Thyroid gland (tissue), 4 donors: ENCODE measurements around the gene CPOX. TPM values are rescaled to one million over a fixed set of nuclear protein-coding genes. Genes with fewer than 3 reads are reported as not detected.
"Not testable (repeated sequence)": the region's sequence is repeated elsewhere in the genome, so short reads cannot be mapped to it uniquely, and the experiment has no call there.

Experiments
- DNase-seq, 2 donors: peaks; one replicate each; pipeline ENCODE4 v3.0.0-alpha.2; 2019
- H3K27ac ChIP-seq, 3 donors: fragments of 200-600 bp; sonication (generic); 1 replicate in 2 of 3; 2 replicates in 1 of 3; pipeline ENCODE4 v1.5.1; 2016 to 2019; ENCODE audit warnings: mild to moderate bottlenecking in 1 of 3, moderate library complexity in 1 of 3
- H3K27me3 ChIP-seq: fragments of 200-600 bp; sonication (generic); one replicate; pipeline ENCODE4 v1.5.1; 2019
- H3K36me3 ChIP-seq, 2 donors: fragments of 200-600 bp; sonication (generic); one replicate each; pipeline ENCODE4 v1.5.1; 2016 to 2019
- H3K4me1 ChIP-seq, 2 donors: fragments of 200-600 bp; sonication (generic); one replicate each; pipeline ENCODE4 v1.5.1; 2017 to 2019
- H3K4me3 ChIP-seq, 3 donors: fragments of 200-600 bp; sonication (generic); replicated peaks in 1 of 3; 1 replicate in 2 of 3; 2 replicates in 1 of 3; pipeline ENCODE4 v1.5.1; 2016; ENCODE audit warnings: mild to moderate bottlenecking in 1 of 3
- H3K9me3 ChIP-seq: fragments of 200-600 bp; sonication (generic); one replicate; pipeline ENCODE4 v1.5.1; 2017
- POLR2A ChIP-seq, 2 donors: fragments of 450-650 bp; IDR thresholded peaks; one replicate each; pipeline ENCODE4 v1.6.1; 2017; ENCODE audit warnings: antibody characterized with exemption in 2 of 2, mild to moderate bottlenecking in 2 of 2, moderate library complexity in 1 of 2
- WGBS, 2 donors: methylation state at CpG; one replicate each; pipeline ENCODE4 v1.1.5; 2017; 5-methylcytosine and 5-hydroxymethylcytosine counted together
- intact Hi-C: fragments of 100-400 bp; cut with DNase I; formaldehyde crosslinking; loops from one replicate; pipeline ENCODE4 v1.15.1; 2023
- total RNA-seq, 4 donors: library from RNA; depleted of rRNA; stranded (reverse); fragments of >200 nt; gene quantifications; one replicate each; pipeline ENCODE4 v1.2.3, GENCODE V29; 2016
- TF ChIP-seq, protein P1 (sequence below), 6 experiments: fragments of 200-600 bp in 3 of 6; fragments of 450-650 bp in 3 of 6; sonication (generic) in 3 of 6; IDR thresholded peaks; one replicate each; pipeline ENCODE4 v1.5.1; 2016 to 2019; ENCODE audit warnings: antibody characterized with exemption in 6 of 6, mild to moderate bottlenecking in 2 of 6, inconsistent platforms in 1 of 6, moderate library complexity in 1 of 6

Gene CPOX
- total RNA-seq, 4 donors from 2014 or later: 14.8 to 27.9 (median 26.3) TPM

- Histone ChIP-seq H3K27ac (no peak overlapping the region), H3K36me3 (no peaks in the 10 kb centered on the region), H3K4me1 (no peaks in the 10 kb centered on the region), H3K27me3 (no peaks in the 10 kb centered on the region), H3K4me3 (no peak overlapping the region), H3K9me3 (no peaks in the 10 kb centered on the region)
- intact Hi-C loops: no loop called here
- no peak for DNase-seq
- 81 to 91% methylated on average over 4 of the region's 4 CpGs for WGBS, 2 donors
- TF ChIP-seq POLR2A (IDR thresholded peaks at IDR 0.05): no peak
- TF ChIP-seq, protein P1, sequence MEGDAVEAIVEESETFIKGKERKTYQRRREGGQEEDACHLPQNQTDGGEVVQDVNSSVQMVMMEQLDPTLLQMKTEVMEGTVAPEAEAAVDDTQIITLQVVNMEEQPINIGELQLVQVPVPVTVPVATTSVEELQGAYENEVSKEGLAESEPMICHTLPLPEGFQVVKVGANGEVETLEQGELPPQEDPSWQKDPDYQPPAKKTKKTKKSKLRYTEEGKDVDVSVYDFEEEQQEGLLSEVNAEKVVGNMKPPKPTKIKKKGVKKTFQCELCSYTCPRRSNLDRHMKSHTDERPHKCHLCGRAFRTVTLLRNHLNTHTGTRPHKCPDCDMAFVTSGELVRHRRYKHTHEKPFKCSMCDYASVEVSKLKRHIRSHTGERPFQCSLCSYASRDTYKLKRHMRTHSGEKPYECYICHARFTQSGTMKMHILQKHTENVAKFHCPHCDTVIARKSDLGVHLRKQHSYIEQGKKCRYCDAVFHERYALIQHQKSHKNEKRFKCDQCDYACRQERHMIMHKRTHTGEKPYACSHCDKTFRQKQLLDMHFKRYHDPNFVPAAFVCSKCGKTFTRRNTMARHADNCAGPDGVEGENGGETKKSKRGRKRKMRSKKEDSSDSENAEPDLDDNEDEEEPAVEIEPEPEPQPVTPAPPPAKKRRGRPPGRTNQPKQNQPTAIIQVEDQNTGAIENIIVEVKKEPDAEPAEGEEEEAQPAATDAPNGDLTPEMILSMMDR (IDR thresholded peaks at IDR 0.05): no peak
Observed at GRCh38 chr3:98563661-98564281, 29.6 kb downstream of the CPOX start.

DNA sequence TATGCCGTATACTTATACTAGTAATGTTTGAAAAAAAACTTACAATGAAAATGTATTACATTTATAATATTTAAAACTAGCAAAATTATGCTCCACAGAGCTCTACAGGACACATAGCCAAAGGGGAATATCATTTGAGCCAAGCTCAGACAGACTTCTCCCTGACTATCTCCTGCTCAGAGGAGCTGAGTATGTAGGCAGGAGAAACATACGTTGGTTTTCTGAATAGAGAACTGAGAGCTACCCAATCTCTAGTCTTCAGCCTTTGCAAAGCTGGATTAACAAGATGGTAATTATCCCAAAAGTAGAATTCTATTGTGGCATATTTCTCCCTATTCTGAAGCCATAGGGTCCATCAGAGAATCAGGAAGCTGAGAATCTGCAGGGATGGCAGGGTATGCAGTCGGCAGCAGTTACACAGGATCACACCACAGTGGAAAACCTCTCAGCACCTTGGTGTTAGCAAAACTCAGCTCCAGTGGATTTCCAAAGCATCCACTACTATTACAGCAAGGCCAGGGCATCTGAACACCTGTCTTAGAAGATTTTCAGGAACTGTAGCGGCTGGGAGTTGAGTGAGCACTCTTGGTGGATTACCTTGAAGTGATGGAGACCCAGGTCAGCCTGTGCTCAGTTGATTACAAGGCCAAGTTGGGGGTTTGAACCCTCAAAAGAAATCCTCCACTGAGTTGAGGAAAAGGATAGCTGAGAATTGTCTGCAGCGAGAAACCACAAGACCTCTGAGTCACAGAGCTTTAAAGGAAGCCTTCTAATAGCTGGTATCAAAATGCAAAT is 31.5 kb downstream of the CPOX start:
- Histone ChIP-seq H3K4me3 (no peak overlapping the region), H3K9me3 (no peaks in the 10 kb centered on the region), H3K27me3 (no peaks in the 10 kb centered on the region), H3K27ac (no peak overlapping the region), H3K36me3 (no peaks in the 10 kb centered on the region), H3K4me1 (no peaks in the 10 kb centered on the region)
- intact Hi-C loops: no loop called here
- WGBS, 2 donors: 82 to 90% methylated on average over 5 of the region's 5 CpGs
- TF ChIP-seq, protein P1 (IDR thresholded peaks at IDR 0.05): no peak
- no peak for TF ChIP-seq POLR2A (IDR thresholded peaks at IDR 0.05)
- DNase-seq: no peak

DNA sequence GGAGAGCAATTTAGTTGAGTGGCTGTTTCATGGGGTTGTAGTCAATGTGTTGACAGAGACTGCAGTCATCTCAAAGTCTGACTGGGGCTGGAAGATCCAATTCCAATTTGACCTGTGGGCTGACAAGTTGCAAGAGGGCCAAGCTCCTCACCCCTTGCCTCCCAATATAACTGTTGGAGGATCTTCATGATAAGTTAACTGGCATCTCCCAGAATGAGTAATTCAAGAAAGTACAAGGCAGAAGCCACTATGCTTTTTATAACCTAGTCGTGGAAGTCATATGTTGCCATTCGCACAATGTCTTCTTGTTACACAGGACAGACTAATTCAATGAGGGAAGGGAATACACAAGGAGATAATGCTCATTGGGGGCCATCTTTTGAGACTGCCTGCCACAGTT is 32.5 kb downstream of the CPOX start:
- TF ChIP-seq POLR2A (IDR thresholded peaks at IDR 0.05): no peak
- TF ChIP-seq, protein P1 (IDR thresholded peaks at IDR 0.05): no peak
- Histone ChIP-seq H3K4me3 (no peak overlapping the region), H3K27me3 (no peaks in the 10 kb centered on the region), H3K9me3 (no peaks in the 10 kb centered on the region), H3K36me3 (no peaks in the 10 kb centered on the region), H3K27ac (no peak overlapping the region), H3K4me1 (no peaks in the 10 kb centered on the region)
- intact Hi-C loops: no loop called here
- DNase-seq: no peak
- 95 to 97% methylated on average over 2 of the region's 2 CpGs for WGBS, 2 donors

DNA sequence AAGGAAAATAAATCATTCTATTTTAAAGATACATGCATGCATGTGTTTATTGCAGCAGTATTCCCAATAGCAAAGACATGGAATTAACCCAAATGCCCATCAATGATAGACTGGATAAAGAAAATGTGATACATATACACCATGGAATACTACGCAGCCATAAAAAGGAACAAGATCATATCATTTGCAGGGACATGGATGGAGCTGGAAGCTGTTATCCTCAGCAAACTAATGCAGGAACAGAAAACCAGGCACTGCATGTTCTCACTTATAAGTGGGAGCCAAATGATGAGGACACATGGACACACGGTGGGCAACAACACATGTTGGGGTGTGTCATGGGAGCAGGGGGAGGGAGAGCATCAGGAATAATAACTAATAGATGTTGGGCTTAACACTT is 33.6 kb downstream of the CPOX start:
- H3K9me3 ChIP-seq, H3K36me3 ChIP-seq, H3K4me1 ChIP-seq, H3K27ac ChIP-seq, DNase-seq, H3K27me3 ChIP-seq, intact Hi-C loops, H3K4me3 ChIP-seq: not testable (repeated sequence)
- 96% methylated on average over 2 of the region's 2 CpGs for WGBS, 2 donors

- intact Hi-C loops: no loop called here
- no peak overlapping the region for H3K27ac ChIP-seq
Observed at GRCh38 chr3:98558100-98558827, 35.1 kb downstream of the CPOX start.

More at GRCh38 chr3:98558100-98558827, 35.1 kb downstream of the CPOX start:
- no peak for TF ChIP-seq POLR2A (IDR thresholded peaks at IDR 0.05)
- TF ChIP-seq, protein P1 (IDR thresholded peaks at IDR 0.05): no peak
- no peaks in the 10 kb centered on the region for H3K27me3 ChIP-seq
- 81 to 84% methylated on average over 6 of the region's 6 CpGs for WGBS, 2 donors
- no peak for DNase-seq
- no peaks in the 10 kb centered on the region for H3K36me3 ChIP-seq
- no peaks in the 10 kb centered on the region for H3K9me3 ChIP-seq
- H3K4me1 ChIP-seq: no peaks in the 10 kb centered on the region
- H3K4me3 ChIP-seq: no peak overlapping the region
